Activated CD4-positive, alpha-beta T cell treated with anti-CD3 and anti-CD28 coated beads, Interleukin-2, amount 50 U/mL, for 24 hours (primary cell): ENCODE measurements around the gene SMYD2.

Source experiments
- DNase-seq, 2 donors: peaks; one replicate each; pipeline ENCODE4 v3.0.0-alpha.2; 2020; ENCODE audit warnings: low read depth in 1 of 2, low spot score in 1 of 2

The SMYD2 gene

DNA sequence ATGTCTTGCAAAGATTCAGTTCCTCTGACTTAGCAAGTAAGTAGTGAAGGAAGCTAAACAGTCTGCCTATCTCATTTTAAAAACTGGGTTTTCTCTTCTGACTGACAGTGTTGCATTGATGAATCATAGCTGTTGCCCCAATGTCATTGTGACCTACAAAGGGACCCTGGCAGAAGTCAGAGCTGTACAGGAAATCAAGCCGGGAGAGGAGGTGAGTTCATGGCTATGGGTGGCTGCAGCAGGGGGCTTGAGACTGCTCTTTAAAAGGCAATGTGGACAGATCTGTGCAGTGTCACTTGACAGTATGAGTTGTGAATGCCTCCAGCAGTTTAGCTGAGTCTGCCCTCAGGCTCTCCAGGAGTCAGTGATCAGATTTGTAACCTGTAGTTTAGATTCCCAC is 46.6 kb downstream of the SMYD2 start:
- no peak for DNase-seq

DNA sequence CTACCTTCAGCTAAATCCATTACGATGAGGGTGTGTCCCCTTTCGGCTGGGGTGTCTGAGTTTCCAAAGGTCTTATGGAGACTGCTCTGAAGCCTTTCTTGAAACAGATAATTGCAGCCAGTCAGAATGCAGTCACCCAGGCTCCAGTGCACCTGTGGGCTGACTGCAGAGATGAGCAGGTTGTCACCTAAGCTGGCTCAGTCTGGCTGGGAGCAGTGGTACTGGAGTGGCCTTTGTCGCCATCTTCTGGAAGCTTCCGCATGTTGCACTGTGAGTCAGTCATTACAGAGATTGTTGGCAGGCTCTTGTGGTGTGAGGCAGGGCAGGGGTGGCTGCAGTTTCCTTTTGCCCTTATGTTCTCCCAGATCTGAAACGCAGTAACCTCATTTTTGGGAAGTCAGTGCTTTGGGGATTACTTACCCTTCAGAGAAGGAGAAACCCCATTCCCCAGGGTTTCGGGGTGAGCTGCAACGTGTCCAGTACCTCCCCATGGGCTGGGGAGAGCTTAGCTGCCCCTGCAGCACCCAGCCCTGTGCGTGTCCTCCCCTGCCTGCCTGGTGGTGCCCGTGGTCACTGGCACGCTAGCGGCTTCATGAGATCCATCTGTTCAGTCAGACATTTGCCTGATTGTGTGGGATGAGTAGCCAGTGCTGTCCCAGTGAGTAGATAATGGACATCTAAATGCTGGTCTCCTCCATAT is 48.0 kb downstream of the SMYD2 start:
- peak; percentile 62 to 71 for DNase-seq

DNA sequence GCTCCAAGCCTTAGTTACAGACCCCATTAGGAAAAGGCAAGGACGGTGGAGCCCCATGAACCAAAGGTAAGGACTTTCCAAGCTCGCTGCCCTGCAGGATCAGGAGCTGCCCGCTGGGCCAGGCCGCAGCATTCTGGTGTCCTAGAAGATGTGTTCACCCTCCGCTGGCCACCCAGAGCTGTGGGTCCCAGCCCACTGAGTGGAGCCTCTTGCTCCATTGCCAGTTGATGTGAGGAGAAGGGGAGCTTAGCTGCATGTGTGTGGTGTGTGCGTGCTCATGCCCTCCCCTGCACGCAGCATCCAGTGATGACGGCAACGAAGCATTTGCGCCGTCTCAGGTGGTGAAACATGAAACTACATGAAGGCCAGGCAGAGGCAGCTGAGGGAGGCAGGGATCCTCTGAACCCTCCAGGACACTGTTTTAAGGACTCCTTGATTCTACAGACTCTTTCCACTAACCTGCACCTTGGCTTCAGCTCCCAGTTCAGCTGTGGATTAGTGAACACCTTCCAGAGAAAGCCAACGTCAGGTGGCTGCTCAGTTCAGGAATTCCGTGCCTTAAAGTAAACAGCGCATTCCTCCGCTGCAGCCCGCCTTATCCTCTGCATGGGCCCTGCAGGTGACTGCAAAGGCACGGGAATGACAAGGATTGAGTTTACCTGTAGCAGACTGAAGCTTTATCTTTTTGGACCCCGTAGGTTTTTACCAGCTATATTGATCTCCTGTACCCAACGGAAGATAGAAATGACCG is 48.7 kb downstream of the SMYD2 start:
- no peak for DNase-seq

- DNase-seq: no peak
Observed at GRCh38 chr1:214330222-214330621, 49.3 kb downstream of the SMYD2 start.

DNA sequence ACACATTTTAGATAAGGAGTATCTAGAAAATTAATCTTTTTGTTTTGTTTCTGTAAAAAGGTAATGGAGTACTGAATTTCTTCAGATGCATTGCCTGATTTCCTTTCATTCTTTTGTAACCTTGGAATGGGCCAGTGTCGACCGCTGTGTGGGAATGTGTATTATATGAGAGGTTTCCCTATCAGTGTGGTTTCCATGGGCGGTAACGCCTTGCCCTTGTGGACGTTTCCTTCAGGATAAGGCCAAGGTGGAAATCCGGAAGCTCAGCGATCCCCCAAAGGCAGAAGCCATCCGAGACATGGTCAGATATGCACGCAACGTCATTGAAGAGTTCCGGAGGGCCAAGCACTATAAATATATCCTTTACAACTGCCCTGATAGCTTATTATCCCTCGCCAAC is 49.8 kb downstream of the SMYD2 start:
- no peak for DNase-seq

- DNase-seq: no peak
Observed at GRCh38 chr1:214331180-214331579, 50.2 kb downstream of the SMYD2 start.

GRCh38 chr1:214331827-214332423 is 51.0 kb downstream of the SMYD2 start:
- peak in 1 of 2 donors; percentile 30 for DNase-seq

GRCh38 chr1:214332946-214333798 is 52.2 kb downstream of the SMYD2 start:
- DNase-seq: no peak

DNA sequence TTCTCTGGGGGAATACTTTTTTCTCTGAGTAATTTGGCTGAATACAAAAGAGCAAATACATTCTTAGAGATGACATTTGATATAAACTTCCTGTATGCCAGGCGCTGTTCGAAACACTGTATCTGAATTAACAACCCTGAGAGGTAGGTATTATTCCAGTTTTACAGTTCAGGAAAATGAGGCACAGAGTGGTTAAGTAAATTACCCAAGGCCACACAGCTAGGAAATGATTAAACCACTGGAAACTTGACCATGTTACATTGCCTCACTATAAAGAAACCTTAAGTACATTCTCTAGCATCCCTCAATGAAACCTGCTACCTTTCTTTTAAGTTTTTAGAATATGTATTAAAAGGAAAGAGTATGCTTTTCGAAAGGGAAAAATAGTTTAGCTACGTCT is 54.6 kb downstream of the SMYD2 start:
- DNase-seq: no peak

- DNase-seq: no peak
Observed at GRCh38 chr1:214337015-214337414, 56.1 kb downstream of the SMYD2 start.

DNA sequence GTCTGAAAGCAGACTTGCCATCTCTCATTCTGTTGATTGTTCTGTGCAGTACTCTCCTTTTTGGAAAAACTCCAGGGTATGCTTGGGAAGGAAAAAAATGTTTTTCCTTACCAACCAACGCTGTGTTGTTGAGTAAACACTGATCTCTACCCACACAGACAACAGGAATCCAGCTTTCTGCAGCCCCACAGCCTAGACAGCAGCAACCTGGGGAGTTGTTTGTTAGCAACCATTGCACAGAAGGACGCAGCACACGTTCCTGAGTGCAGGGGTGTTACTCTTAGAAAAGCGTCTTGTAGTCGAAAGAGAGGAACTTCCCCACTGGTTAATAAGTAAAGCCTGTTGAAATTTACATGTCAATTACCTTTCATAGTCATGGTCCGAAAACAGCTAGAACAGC is 56.6 kb downstream of the SMYD2 start:
- no peak for DNase-seq

DNA sequence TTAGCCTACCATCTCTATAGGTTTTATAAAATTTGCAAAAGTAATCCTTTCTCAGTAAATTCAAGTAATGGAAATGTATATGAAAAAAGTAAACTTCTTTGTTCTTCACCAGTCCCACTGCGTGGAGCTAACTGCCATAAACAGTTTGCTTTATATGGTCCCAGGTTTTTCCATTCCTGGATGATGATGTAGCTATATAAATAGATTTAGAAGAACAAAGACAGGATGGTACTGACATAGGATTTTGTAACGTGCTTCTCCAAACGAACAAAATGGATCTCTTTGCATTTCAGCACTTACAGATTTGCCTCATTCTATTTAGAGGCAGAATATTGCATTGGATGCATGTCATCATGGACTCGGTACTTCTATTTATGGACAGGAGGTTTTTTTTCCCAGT is 57.3 kb downstream of the SMYD2 start:
- no peak for DNase-seq

- DNase-seq: no peak
Observed at GRCh38 chr1:214341459-214341858, 60.5 kb downstream of the SMYD2 start.

GRCh38 chr1:214341932-214342331 is 61.0 kb downstream of the SMYD2 start:
- DNase-seq: no peak

DNA sequence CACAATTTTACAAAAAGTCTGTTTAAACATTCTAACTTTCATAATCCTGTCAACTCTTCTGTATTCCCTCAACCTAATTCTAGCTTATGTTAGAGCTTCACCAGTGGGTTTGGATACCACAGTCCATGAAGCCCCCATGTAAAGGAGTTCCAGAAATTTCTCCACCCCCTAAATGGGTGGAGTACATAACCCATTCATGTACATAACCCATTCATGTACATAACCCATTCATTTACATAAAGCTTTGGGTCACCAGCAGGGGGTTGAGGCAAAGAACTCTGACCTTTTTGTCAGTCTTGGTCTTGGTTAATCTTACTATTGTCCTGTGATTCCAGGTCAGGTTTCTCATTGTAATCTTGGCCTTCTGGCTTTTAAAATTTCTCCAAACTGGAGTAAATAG is 61.6 kb downstream of the SMYD2 start:
- DNase-seq: no peak

- DNase-seq: no peak
Observed at GRCh38 chr1:214344897-214345296, 63.9 kb downstream of the SMYD2 start.

GRCh38 chr1:214349008-214349407 is 68.0 kb downstream of the SMYD2 start:
- DNase-seq: no peak

GRCh38 chr1:214349781-214350180 is 68.8 kb downstream of the SMYD2 start:
- no peak for DNase-seq

DNA sequence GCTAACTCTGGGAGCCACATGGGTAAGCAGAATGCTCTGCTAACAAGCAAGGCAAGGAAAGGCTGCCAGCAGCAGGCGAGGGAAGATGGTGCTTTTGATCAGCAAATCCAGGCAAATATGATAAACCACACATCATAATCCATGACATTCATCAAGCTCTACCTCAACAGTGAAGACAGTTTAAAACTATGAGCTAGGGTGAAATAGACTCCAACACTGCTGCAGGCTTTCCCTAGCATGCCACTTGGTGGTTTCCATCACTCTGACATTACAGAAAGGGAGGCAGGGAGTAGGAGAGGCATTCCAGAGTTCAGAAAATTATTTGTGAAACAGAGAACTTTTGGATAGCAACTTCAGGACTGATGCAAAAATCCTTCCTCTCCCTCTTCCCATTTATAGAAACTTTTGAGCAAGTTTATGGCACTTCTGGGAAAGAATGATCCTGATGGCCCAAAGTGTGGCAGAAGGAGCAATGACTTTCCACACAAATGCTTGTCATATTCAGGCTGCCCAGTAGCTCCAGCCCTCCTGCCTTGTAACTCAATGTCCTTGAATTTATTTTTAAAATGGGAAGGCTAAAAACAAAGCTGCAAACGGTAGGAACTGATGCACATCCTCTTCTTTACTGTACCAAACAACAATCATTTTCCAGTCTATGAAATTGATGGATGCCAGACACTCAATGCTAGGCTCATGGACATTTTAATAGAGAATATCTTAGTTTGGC is 70.8 kb downstream of the SMYD2 start:
- DNase-seq: no peak

DNA sequence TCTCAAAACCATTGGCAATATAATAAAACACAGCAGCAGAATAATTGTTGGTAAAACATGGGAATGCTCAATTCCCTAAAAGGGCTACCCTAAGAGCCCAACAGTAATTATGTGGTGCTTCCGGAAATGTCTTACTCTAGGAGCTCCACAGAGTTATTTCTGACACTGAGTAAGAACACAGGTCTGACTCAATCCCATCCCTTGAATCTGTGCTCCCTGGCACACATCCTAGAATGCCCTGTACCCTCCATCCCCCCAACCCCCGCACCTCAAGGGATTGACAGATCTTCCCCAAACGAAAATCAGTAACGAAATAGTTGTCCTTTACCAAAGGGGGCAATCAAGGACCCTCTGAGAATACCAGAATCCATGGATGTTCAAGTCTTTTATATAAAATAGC is 71.9 kb downstream of the SMYD2 start:
- DNase-seq: no peak
